Thoracic aorta (tissue), 2 donors: ENCODE measurements around the gene PCYT1B. TPM values are rescaled to one million over a fixed set of nuclear protein-coding genes. Genes with fewer than 3 reads are reported as not detected.
"Not testable (repeated sequence)": the region's sequence is repeated elsewhere in the genome, so short reads cannot be mapped to it uniquely, and the experiment has no call there.

ENCODE experiments used
- ATAC-seq: fragments of 150-250 bp; one replicate; pipeline ENCODE4 v1.8.0; 2017; ENCODE audit warnings: low read depth; ENCODE audit not compliant: insufficient number of reproducible peaks, low FRiP score
- DNase-seq: peaks from one replicate; pipeline ENCODE4 v3.0.0-alpha.2; 2020; ENCODE audit warnings: low spot score
- H3K27ac ChIP-seq, 2 donors: fragments of 200-600 bp; sonication (generic); 1 replicate in 1 of 2; 2 replicates in 1 of 2; pipeline ENCODE4 v1.5.1; 2016; ENCODE audit warnings: mild to moderate bottlenecking in 2 of 2, moderate library complexity in 2 of 2
- H3K27me3 ChIP-seq: fragments of 200-600 bp; sonication (generic); replicated peaks from 2 replicates; pipeline ENCODE4 v1.6.0; 2016; ENCODE audit warnings: mild to moderate bottlenecking; ENCODE audit not compliant: insufficient read depth
- H3K36me3 ChIP-seq: fragments of 200-600 bp; sonication (generic); one replicate; pipeline ENCODE4 v1.5.1; 2016
- H3K4me1 ChIP-seq, 2 donors: fragments of 200-600 bp; sonication (generic); 1 replicate in 1 of 2; 2 replicates in 1 of 2; pipeline versions ENCODE4 v1.5.1 to v1.6.0; 2016; ENCODE audit warnings: low read depth in 2 of 2, mild to moderate bottlenecking in 1 of 2; ENCODE audit not compliant: control insufficient read depth in 1 of 2
- H3K4me3 ChIP-seq: fragments of 200-600 bp; sonication (generic); 2 replicates; pipeline ENCODE4 v1.5.1; 2016; ENCODE audit warnings: mild to moderate bottlenecking
- H3K9me3 ChIP-seq: fragments of 200-600 bp; sonication (generic); 2 replicates; pipeline ENCODE4 v1.5.1; 2016
- CTCF ChIP-seq: fragments of 200-600 bp; sonication (generic); IDR thresholded peaks from one replicate; pipeline ENCODE4 v1.5.1; 2019; ENCODE audit warnings: antibody characterized with exemption
- total RNA-seq, 2 donors: library from RNA; depleted of rRNA; stranded (reverse); fragments of >200 nt; gene quantifications; one replicate each; pipeline versions ENCODE4 v1.1.0 to v1.2.3, GENCODE V29; 2016

PCYT1B gene
- total RNA-seq, 2 donors from 2014 or later = under 0.01 to 0.63 TPM

DNA sequence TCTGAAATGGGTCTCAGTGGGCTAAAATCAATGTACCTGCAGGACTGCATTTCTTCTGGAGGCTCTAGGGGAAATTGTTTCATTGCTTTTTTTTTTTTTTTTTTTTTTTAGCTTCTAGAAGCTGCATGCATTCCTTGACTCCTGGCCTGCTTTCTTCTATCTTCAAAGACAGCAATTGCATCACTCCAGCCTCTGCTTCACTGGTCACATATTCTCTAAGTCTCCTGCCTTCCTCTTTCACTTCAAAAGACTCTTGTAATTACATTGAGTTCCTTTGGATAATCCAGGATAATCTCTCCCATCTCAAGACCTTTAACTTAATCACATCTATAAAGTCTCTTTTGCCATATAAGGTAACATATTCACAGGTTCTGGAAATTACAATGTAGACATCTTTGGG lies 11.3 kb upstream of the PCYT1B start:
- DNase-seq (no peak), ATAC-seq (no peak)
- TF ChIP-seq CTCF = no peak
- H3K4me3 ChIP-seq = no peak overlapping the region
- no peaks in the 10 kb centered on the region for H3K36me3 ChIP-seq
- H3K9me3 ChIP-seq = no peaks in the 10 kb centered on the region
- no peaks in the 10 kb centered on the region for H3K27me3 ChIP-seq
- no peak overlapping the region for H3K27ac ChIP-seq
- H3K4me1 ChIP-seq = no peaks in the 10 kb centered on the region

GRCh38 chrX:24657671-24658386 lies 10.7 kb upstream of the PCYT1B start:
- H3K36me3 ChIP-seq = no peaks in the 10 kb centered on the region
- no peak for TF ChIP-seq CTCF
- no peaks in the 10 kb centered on the region for H3K27me3 ChIP-seq
- no peaks in the 10 kb centered on the region for H3K4me1 ChIP-seq
- no peaks in the 10 kb centered on the region for H3K9me3 ChIP-seq
- no peak overlapping the region for H3K4me3 ChIP-seq
- DNase-seq (no peak), ATAC-seq (no peak)
- H3K27ac ChIP-seq = no peak overlapping the region

- not testable (repeated sequence) for H3K4me3 ChIP-seq, DNase-seq
Observed at GRCh38 chrX:24655679-24656078, 8.5 kb upstream of the PCYT1B start.

GRCh38 chrX:24651783-24652182 lies 4.6 kb upstream of the PCYT1B start:
- ATAC-seq (no peak), DNase-seq (no peak)
- no peak overlapping the region for H3K4me3 ChIP-seq
- H3K9me3 ChIP-seq = no peaks in the 10 kb centered on the region
- H3K27ac ChIP-seq = no peak overlapping the region
- H3K27me3 ChIP-seq = no peaks in the 10 kb centered on the region
- H3K4me1 ChIP-seq = no peaks in the 10 kb centered on the region
- no peak for TF ChIP-seq CTCF
- H3K36me3 ChIP-seq = no peaks in the 10 kb centered on the region

More at GRCh38 chrX:24655679-24656078, 8.5 kb upstream of the PCYT1B start:
- not testable (repeated sequence) for ATAC-seq, H3K4me1 ChIP-seq, H3K27ac ChIP-seq, H3K27me3 ChIP-seq, H3K36me3 ChIP-seq, H3K9me3 ChIP-seq

DNA sequence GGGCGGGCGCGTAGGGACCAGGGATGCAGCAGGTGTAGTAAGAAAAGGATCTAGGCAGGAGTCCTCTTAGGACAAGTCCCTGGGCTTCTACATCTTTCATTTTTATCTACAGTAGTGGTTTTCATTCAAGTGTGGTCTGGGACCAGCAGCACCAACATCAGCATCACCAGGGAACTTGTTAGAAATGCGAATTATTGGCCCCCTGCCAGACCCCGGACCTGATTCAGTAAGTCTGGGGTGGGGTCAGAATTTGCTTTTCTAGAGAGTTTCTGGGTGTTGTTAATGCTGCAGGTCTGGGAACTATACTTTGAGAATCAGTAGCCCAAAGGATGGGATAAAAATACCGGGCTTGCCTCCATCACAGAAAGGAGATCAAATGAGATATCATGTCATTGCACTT lies 1.3 kb upstream of the PCYT1B start:
- TF ChIP-seq CTCF = no peak
- Histone ChIP-seq H3K27ac (no peak overlapping the region), H3K4me3 (no peak overlapping the region), H3K9me3 (no peaks in the 10 kb centered on the region), H3K27me3 (no peaks in the 10 kb centered on the region), H3K4me1 (no peaks in the 10 kb centered on the region), H3K36me3 (no peaks in the 10 kb centered on the region)
- no peak for DNase-seq
- ATAC-seq = no peak

DNA sequence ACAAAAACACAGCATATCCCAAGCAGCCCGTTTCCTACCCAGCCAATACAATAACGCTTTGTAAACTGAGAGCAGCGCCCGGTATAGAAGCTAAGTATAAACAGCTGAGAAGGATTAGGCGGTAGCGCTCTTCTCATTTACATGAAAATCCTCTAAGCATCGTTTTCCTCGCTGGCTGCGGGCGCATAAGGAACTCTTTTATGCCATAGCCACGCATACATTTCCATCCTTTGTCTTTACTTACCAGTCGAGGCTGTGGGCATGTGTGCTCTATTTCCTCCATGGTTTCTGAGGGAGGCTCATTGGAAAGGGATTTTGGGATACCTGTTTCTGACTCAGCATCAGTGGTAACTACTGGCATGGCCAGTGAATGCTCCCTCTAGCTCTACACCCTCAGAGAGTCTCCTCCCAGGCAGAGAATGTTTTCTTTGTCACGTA lies 383 bp downstream of the PCYT1B start:
- Histone ChIP-seq H3K9me3 (no peaks in the 10 kb centered on the region), H3K4me1 (no peaks in the 10 kb centered on the region), H3K4me3 (peak overlapping the region; percentile 67), H3K27ac (no peak overlapping the region), H3K27me3 (no peaks in the 10 kb centered on the region), H3K36me3 (no peaks in the 10 kb centered on the region)
- no peak for ATAC-seq
- TF ChIP-seq CTCF = no peak
- DNase-seq = no peak
